Esophagus muscularis mucosa (tissue), 3 donors: ENCODE measurements around the gene KDM3B.

Source experiments
- CTCF ChIP-seq, 3 experiments: fragments of 200-600 bp in 2 of 3; fragments of 450-650 bp in 1 of 3; sonication (generic) in 2 of 3; IDR thresholded peaks; one replicate each; pipeline ENCODE4 v1.5.1; 2017 to 2019; ENCODE audit warnings: antibody characterized with exemption in 3 of 3, mild to moderate bottlenecking in 2 of 3, moderate library complexity in 1 of 3
- POLR2A ChIP-seq: fragments of 450-650 bp; IDR thresholded peaks from one replicate; pipeline ENCODE4 v1.6.1; 2017; ENCODE audit warnings: antibody characterized with exemption, moderate library complexity, mild to moderate bottlenecking, low read depth

DNA sequence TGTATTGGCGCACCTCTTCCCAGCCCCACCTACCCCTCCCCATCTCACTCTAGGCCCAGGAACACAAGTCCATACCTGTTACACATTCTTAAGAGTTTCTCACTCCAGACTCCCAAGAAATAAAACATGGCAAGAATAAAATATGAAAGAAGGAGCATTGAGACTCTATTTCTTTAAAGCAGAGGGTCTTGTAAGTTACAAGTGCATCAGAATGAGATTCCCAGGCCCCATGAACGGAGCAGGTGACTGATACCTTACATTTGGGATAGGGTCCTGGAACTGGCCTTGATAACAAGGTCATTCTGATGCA lies 118.5 kb downstream of the KDM3B start:
- TF ChIP-seq CTCF (IDR thresholded peaks at IDR 0.05) (no peak), POLR2A (no peak)
